ENCODE results near the gene RBMS1.

- TF ChIP-seq, protein P1, sequence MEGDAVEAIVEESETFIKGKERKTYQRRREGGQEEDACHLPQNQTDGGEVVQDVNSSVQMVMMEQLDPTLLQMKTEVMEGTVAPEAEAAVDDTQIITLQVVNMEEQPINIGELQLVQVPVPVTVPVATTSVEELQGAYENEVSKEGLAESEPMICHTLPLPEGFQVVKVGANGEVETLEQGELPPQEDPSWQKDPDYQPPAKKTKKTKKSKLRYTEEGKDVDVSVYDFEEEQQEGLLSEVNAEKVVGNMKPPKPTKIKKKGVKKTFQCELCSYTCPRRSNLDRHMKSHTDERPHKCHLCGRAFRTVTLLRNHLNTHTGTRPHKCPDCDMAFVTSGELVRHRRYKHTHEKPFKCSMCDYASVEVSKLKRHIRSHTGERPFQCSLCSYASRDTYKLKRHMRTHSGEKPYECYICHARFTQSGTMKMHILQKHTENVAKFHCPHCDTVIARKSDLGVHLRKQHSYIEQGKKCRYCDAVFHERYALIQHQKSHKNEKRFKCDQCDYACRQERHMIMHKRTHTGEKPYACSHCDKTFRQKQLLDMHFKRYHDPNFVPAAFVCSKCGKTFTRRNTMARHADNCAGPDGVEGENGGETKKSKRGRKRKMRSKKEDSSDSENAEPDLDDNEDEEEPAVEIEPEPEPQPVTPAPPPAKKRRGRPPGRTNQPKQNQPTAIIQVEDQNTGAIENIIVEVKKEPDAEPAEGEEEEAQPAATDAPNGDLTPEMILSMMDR (IDR thresholded peaks at IDR 0.05), result no peak
- TF ChIP-seq POLR2A (IDR thresholded peaks at IDR 0.05), result no peak
Observed at GRCh38 chr2:160275656-160276055, 218.0 kb downstream of the RBMS1 start.

Measured in right lobe of liver (tissue), 4 donors.